GM11168 (cell line): Measurements from ENCODE around the gene UTP11.

Experiments
- in situ Hi-C: fragments of 300-500 bp; cut with MboI; formaldehyde crosslinking; loops from one replicate; pipeline ENCODE4 v1.12.0; 2022; ENCODE audit warnings: low sequenced_read_pairs; ENCODE audit not compliant: unreplicated experiment

UTP11 gene

DNA sequence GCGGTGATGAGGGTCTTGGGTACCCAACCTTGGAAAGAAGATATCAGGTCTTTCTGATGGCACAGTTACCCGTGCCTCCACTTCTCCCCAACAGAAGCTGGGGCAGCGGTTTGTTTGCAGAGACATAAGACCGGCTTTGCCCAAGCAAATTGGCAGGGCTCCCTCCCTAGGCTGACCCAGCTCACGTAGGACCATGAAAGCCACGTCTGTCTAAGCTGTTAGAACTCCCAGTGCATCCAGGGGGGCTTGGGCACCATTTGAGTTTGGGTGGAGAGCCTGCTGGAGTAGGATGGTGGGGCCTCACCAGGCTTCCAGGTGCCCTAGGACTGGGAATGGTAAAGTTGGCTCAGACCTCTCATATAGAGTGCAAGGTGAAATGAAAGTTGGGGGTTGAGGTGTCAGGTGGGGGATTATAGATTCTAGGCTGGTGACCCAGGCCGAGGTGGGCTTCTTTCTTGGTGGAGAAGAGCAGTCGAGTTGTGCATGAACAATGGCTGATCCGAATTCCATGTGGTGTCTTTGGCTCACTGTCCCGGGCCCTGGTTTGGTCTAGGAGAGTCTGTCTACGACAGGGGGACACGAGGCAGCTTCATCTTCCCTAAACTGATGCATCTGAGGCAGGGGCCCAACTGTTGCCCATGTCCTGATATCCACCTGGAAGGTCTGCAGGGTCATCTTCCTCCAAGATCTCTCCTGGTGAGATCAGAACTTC lies 30.7 kb downstream of the UTP11 start:
- in situ Hi-C loops, result loop anchor here (25.0 kb wide), 1 partner anchor 444 kb away; no protein-coding TSS in a partner anchor

DNA sequence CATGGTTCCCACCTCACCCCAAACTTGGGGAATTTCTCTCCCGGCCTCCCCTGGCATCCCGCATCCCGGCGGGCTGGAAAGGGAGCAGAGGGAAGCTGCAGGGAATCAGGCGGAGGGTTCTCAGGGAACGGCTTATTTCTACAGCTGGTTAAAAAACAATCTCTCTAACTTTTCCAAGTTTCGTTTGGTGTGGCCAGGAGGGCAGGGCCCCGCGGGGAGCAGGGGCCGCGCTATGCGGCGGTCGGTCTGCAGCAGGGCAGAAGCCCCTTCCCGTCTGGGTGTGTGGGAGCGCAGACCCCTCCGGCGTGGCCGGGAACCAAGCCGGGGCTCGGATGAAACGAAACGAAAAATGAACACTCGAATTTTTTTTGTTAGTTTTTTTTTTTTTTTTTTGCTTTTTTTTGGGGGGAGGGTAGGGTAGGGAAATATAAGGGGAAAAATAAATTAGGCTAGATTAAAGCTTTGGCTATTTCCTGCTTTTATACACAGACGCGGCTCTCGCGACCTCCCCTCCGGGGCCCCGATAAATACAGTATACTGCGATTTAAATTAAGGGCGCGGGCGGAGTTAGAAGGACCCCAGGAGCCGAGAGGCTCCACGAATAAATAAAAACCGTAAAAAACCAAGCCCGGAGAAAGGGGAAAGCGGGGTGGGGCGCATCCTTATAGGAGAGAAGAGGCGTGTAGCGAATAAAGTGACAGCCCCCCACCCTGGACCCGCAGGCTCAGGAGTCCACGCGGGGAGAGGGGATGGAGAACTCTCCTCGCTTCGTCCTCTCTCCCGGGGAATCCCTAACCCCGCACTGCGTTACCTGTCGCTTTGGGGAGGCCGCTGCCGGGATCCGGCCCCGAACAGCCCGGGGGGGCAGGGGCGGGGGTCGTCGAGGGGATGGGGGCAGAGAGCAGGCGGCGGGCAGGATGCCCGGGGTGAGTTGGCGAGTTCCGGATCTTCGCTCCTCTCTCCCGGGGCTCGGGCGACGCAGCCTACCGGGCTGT lies 32.0 kb downstream of the UTP11 start:
- in situ Hi-C loops, result loop anchor here (25.0 kb wide), 1 partner anchor 443 kb away; no protein-coding TSS in a partner anchor

DNA sequence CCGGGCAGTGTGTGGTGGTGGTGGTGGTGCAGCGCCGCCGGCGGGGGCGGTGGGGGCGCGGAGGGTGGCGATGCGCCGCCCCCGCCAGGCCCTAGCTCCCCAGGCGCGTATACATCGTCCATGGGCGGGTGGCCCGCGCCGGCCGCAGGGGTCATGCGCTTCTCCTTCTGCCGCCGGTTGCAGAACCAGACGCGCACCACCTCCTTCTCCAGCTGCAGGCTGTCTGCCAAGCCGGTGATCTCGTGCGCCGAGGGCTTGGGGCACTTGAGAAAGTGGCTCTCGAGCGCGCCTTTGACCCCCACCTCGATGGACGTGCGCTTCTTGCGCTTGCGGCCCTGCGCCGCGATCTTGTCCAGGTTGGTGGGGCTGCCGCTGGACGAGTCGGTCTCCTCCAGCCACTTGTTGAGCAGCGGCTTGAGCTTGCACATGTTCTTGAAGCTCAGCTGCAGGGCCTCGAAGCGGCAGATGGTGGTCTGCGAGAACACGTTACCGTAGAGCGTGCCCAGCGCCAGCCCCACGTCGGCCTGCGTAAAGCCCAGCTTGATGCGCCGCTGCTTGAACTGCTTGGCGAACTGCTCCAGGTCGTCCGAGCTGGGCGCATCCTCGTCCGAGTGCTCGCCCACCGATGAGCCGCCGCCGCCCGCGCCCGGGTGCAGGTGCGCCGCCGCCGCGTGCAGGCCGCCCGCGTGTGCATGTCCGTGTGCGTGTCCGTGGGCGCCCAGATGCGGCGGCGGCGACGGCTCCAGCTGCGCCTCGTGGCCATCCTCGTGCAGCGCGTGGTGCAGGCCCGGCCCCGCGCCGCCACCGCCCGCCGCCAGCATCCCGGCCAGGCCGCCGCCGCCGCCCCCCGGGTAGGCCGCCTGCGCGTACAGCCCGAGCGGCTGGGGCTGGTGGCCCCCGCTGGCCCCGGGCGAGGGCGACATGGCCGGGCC lies 33.1 kb downstream of the UTP11 start:
- in situ Hi-C loops, result loop anchor here (25.0 kb wide), 1 partner anchor 442 kb away; no protein-coding TSS in a partner anchor

DNA sequence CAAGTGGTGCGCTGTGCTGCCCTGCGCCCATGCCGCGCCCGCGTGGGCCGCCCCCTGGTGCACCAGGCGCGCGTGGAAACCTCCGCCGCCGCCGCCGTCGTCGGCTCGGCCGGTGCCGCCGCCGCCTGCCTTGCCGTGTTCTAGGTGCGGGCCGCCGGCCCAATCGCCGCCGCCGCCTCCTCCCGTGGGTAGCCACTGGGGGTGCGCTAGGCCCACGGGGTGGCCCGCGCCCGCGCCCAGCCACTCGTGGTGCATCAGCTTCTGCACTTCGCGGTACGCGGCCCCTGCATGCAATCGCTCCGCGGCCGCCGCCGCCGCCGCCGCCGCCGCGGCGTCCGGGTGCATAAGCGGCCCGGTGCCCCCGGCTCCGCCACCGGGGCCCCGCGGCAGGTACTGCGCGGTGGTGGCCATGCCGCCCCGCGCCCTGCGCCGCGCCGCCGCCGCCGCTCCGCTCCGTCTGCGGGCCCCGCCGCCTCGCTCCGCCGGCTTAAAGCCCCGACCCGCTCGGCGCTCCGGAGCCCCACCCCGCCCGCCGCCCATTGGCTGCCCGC lies 33.9 kb downstream of the UTP11 start, which contains the start of gene POU3F1:
Gene POU3F1, minus strand, starts transcription at position 461 of the 551 bp plus-strand sequence. Its CDS starts 50 bp downstream, at position 411.
- in situ Hi-C loops, result loop anchor here (25.0 kb wide), 1 partner anchor 441 kb away; no protein-coding TSS in a partner anchor

DNA sequence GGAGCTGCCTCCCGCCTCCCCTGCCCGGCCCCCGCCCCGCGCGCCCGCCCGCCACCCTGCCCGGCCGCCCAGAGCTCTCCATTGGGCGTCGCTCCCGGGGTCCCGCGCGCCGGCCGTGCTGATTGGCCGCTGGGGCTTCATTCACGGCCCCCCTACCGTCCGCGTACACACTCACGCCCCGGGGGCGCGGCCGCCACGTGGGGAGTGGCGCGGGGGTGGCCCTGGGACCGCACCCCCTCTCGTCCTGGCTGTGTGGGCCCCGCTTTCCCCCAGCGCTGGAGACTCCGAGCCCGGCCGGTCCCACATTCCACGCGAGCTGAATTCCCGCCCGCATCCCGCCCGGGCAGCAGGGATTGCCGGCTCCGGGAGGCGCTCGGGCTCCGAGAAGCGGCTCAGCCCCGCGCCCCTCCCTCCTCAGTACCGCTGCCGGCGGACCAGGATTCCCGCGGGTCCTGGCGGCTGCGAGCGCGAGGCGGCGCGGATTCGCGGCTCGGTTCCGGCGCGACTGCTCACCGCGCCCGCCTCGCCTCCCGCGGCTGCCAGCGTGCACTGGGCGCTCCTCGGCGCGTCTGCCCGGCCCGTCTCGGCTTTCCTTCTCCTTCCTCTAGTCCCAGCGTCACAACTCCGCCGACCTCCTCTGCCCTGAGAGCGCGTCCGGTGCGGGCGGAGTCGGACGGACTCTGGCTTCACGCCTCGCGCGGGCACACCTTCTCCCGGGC lies 34.5 kb downstream of the UTP11 start:
- in situ Hi-C loops, result loop anchor here (25.0 kb wide), 1 partner anchor 440 kb away; no protein-coding TSS in a partner anchor

- in situ Hi-C loops, result loop anchor here (25.0 kb wide), 1 partner anchor 440 kb away; no protein-coding TSS in a partner anchor
These were observed 35.1 kb downstream of the UTP11 start for GRCh38 chr1:38047603-38048141.

DNA sequence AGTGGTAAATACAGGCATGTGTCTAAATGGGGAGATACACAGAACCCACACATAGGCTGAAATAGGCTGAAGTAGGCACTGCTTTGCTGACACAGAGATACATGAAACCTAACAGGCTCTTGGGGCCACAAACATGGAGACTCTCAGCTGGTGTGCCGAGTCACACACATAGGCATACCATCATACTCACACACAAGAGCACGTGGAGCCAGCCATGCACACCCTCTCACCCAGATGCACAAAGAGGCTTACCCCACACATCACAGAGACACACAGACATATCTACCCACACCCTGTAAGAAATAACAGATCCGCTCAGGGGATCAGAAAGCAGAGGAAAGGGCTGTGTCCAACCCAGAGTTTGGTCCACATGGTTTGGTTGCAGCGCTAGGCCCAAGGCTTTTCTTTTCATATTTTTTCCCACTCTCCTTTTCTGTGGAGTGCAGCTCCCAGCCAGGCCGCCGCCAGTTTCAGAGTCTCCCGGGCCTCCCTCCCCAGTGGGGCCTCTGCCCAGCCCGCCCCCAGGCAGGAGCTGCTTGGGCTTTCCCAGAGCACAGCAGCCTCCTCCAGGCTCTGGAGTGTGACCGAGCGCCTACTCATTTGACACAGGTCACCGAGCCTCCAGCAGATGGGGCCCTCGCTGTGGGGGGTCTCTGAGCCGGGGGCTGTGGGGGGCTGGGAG lies 38.0 kb downstream of the UTP11 start:
- in situ Hi-C loops, result no loop called here

- in situ Hi-C loops, result no loop called here
These were observed 38.6 kb downstream of the UTP11 start for GRCh38 chr1:38051079-38051543.

DNA sequence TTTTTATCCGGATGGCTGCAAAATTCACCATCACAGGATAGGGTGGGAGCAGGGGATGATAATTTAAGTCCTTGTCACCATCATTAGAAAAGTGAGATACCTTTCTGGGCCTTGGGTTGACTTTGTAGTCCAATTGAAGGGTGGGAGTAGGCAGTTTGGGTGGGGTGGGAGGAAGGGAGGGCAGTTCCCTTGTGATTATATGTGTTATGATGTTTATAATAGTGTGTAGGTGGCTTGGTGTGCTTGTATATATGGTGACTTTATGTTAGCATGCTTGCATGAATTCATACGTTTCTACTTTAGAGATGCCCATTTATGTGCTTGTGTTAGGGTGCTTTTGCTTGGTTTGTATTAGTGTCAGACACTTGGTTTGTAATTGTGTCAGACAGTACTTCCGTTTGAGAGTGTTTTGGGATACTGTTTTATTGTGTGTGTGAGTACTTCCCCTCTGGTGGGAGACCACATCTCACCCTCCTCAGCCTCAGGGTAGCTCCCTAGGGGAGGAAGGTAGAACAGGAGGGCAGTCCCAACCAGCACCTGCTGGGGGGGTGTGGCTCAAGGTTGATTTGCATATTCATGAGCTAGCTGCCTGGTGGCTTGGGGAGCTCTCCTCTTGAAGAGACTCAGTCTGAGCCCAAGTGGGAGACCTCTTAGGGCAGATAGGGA lies 40.3 kb downstream of the UTP11 start:
- in situ Hi-C loops, result no loop called here

GRCh38 chr1:38053416-38054091 lies 41.0 kb downstream of the UTP11 start:
- in situ Hi-C loops, result no loop called here

DNA sequence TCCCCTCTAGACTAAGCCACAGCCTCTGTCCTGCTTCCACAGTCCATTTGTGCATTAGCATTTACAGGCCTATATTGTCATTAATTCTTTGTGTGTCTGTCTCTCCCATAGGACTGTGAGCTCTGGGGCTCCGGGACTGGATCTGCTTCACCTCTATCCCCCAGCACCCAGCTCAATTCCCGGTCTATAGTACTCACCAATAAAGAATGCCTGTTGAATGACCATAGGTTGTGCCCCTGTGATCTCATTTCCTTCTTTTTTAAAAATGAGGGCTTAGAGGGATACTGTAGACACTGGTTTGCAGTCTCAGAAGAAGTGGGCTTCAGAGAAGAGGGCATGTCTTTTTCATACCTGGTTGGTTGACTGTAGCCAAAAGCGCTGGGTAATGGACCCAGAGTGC lies 42.9 kb downstream of the UTP11 start:
- in situ Hi-C loops, result no loop called here

DNA sequence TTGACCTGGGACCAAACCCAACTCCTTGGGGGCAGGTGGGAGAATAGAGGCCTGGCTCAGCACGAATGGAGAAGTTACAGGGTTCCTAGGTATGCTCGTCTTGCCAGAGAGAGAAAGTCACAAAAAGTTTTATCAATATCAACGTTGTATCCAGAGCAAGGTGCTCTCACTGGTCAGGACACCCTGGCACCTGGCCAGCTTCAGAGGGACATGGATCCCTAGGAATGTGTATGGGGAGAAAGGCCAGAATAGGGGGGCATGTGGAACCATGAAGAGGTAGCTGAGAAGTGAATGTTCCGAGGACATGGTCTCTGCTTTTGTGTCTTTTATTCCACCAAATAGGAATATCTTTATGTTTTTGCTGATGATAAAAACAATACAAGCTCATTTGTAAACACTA lies 43.4 kb downstream of the UTP11 start:
- in situ Hi-C loops, result no loop called here

- in situ Hi-C loops, result no loop called here
These were observed 47.2 kb downstream of the UTP11 start for GRCh38 chr1:38059635-38060250.

GRCh38 chr1:38060498-38060897 lies 48.0 kb downstream of the UTP11 start:
- in situ Hi-C loops, result no loop called here

GRCh38 chr1:38061290-38061689 lies 48.8 kb downstream of the UTP11 start:
- in situ Hi-C loops, result no loop called here

DNA sequence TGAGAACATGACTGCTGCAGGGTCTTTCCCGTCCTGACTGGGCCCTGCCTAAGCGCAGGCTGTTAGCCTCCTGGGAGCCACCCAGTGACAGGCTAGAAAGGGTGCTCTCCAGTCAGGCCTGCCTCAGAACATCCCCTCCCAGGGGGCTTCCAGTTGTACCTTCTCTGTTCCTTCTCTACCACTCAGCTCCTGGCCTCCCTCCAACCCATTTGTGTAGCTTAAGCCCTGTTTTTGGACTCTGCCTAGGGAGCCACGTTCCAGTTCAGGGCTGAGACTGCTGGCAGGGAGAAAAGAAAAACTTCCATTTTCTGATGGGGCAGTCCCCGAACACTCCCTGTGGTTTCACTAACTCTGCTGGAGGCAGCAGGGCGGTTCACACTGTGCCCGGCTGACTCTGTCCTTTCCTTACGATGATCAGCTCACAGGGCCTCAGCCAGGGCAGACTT lies 49.4 kb downstream of the UTP11 start:
- in situ Hi-C loops, result no loop called here
